ENCODE results near the gene PRPH. TPM values are rescaled to one million over a fixed set of nuclear protein-coding genes. Genes with fewer than 3 reads are reported as not detected.
A peak's percentile ranks its signal among the peaks of the same experiment; 100 is the strongest.

Gene PRPH
- polyA plus RNA-seq, 2 of the 4 experiments (the other 2 are of a cell fraction), result 0.50 to 1.7 TPM

DNA sequence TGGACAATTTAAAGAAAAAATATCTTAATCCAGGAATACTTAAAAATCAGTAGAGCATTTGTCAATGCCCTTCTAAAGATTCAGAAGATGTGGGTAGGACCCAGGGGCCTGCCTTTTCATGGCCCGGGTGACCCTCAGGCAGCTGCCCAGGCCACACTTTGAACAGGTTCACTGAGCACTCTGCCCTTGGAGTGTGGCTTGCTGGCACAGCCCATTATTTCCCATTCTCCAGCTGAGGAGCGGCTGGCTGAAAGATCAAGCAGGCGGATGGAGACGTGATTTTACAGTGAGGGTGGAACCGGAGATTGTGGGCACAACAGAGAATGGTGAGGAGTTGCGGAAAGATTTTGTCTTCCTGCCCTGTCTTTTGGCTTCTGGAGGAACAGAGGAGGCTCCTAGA, 7.1 kb upstream of the PRPH start:
- ChIA-PET CTCF (interaction anchor here (1.0 to 15.8 kb wide), 22 partner anchors 8 to 336 kb away, joined by 3 to 164 read pairs (median 10); partner anchors contain the start of genes C1QL4, DNAJC22, PRPF40B and PRPH), POLR2A (interaction anchor here (0.5 to 0.6 kb wide), 2 partner anchors 10 to 14 kb away, joined by 4 to 9 read pairs; no protein-coding TSS in a partner anchor)
- Histone ChIP-seq H3K9me3 (no peaks in the 10 kb centered on the region), H3K27ac (no peak overlapping the region), H3K4me1 (0 out of 3 replicates have a peak, but pooled peaks cover 9% of the 10 kb centered on the region), H3K4me3 (no peak overlapping the region), H3K4me2 (no peak overlapping the region)
- FAIRE-seq (no peak), DNase-seq (ENCODE audit: low read depth in 1 of 2, low spot score in 1 of 2) (no peak), ATAC-seq (peak in 1 of 2 experiments; percentile 3; a peak in 3 of 6 replicates)
- WGBS (ENCODE audit: missing lambda C conversion rate), result 28% methylated on average over 6 of the region's 6 CpGs
- TF ChIP-seq JUNB (IDR thresholded peaks at IDR 0.05) (no peak), POLR2AphosphoS2 (conservative IDR thresholded peaks at IDR 0.05; ENCODE audit: low read length) (no peak)

DNA sequence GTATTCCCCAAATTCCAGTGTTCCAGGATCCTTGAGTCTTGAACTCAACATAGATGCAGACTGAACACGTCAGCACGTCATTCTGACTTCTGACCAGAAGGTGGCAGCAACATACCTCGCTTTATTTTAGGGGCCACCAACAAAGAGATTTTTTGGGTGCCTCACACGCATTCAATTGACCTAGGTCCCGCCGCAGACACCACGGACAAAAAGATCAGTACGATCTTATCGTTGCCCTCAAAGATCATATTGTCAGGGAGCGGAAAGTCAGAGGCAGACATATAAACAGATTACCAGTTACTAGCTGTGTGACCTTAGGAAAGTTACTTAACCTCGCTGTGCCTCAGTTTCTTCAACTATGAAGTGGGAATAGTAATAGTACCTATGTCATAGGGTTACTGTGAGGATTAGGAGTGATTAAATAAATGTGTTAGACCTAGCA, 6.5 kb upstream of the PRPH start:
- Histone ChIP-seq H3K4me2 (no peak overlapping the region), H3K9me3 (no peaks in the 10 kb centered on the region), H3K4me1 (0 out of 3 replicates have a peak, but pooled peaks cover 12% of the 10 kb centered on the region), H3K27ac (no peak overlapping the region), H3K4me3 (no peak overlapping the region)
- ChIA-PET POLR2A (interaction anchor here (0.6 to 1.0 kb wide), 2 partner anchors 9 to 23 kb away, joined by 4 to 6 read pairs; no protein-coding TSS in a partner anchor), CTCF (interaction anchor here (0.6 to 15.8 kb wide), 38 partner anchors 7 to 335 kb away, joined by 3 to 164 read pairs (median 6); partner anchors contain the start of genes C1QL4, DNAJC22, PRPF40B and PRPH)
- WGBS (ENCODE audit: missing lambda C conversion rate), result 6% methylated on average over 11 of the region's 11 CpGs
- TF ChIP-seq SMC3 (IDR thresholded peaks at IDR 0.05) (peak; percentile 65), RAD21 (conservative IDR thresholded peaks at IDR 0.05 in 1 of 2, IDR thresholded peaks at IDR 0.05 in 1 of 2) (peak; percentile 89 to 91), ZFP36 (IDR thresholded peaks at IDR 0.05; ENCODE audit: borderline replicate concordance, partially characterized antibody) (peak; percentile 79), KDM1A (IDR thresholded peaks at IDR 0.05; ENCODE audit: low read depth) (peak; percentile 68; the same call in 1 of the 2 replicates), JUNB (IDR thresholded peaks at IDR 0.05) (no peak), MAFK (IDR thresholded peaks at IDR 0.05; ENCODE audit: partially characterized antibody) (peak; percentile 21), BHLHE40 (IDR thresholded peaks at IDR 0.05; ENCODE audit: low read depth, low read length) (0 out of 2 replicates have a peak, but pooled peaks have one; percentile 40)
- TF ChIP-seq, protein P1, sequence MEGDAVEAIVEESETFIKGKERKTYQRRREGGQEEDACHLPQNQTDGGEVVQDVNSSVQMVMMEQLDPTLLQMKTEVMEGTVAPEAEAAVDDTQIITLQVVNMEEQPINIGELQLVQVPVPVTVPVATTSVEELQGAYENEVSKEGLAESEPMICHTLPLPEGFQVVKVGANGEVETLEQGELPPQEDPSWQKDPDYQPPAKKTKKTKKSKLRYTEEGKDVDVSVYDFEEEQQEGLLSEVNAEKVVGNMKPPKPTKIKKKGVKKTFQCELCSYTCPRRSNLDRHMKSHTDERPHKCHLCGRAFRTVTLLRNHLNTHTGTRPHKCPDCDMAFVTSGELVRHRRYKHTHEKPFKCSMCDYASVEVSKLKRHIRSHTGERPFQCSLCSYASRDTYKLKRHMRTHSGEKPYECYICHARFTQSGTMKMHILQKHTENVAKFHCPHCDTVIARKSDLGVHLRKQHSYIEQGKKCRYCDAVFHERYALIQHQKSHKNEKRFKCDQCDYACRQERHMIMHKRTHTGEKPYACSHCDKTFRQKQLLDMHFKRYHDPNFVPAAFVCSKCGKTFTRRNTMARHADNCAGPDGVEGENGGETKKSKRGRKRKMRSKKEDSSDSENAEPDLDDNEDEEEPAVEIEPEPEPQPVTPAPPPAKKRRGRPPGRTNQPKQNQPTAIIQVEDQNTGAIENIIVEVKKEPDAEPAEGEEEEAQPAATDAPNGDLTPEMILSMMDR (IDR thresholded peaks at IDR 0.05), result peak; percentile 96
- TF ChIP-seq, protein P2, sequence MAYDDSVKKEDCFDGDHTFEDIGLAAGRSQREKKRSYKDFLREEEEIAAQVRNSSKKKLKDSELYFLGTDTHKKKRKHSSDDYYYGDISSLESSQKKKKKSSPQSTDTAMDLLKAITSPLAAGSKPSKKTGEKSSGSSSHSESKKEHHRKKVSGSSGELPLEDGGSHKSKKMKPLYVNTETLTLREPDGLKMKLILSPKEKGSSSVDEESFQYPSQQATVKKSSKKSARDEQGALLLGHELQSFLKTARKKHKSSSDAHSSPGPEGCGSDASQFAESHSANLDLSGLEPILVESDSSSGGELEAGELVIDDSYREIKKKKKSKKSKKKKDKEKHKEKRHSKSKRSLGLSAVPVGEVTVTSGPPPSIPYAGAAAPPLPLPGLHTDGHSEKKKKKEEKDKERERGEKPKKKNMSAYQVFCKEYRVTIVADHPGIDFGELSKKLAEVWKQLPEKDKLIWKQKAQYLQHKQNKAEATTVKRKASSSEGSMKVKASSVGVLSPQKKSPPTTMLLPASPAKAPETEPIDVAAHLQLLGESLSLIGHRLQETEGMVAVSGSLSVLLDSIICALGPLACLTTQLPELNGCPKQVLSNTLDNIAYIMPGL (CRISPR knock-in tag; IDR thresholded peaks at IDR 0.05; ENCODE audit: borderline replicate concordance), result no peak
- DNase-seq (ENCODE audit: low read depth in 1 of 2, low spot score in 1 of 2), result peak; percentile 66 to 70
- ATAC-seq, result peak; percentile 47 to 66; a peak in 4 of 6 replicates
- FAIRE-seq, result peak; percentile 59

DNA sequence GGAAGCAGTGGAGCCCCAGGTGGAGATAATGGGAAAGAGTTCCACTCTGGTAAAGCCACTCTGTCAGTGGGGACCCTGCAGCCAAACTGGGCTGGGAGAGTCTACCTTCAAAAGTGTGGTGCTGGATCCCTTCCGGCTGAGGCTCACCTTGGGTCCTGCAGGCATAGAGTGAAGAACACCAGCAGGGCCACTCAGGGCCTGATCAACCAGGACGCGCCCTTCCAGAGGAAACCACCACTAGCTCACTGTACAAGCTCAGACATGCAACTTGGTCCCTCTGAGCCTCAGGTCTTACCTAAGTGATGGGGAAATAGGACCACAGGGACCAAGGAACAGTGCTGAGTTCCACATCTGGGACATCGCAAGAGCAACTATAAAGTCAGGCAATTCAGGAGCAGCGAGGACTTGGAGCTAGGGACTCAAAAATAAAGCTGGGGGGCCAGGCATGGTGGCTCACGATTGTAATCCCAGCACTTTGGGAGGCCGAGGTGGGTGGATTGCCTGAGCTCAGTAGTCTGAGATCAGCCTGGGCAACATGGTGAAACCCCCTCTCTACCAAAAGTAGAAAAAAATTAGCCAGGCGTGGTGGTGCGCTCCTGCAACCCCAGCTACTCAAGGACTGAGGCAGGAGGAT, 5.9 kb upstream of the PRPH start:
- ChIA-PET CTCF (interaction anchor here (0.6 to 15.8 kb wide), 40 partner anchors 7 to 335 kb away, joined by 3 to 164 read pairs (median 6); partner anchors contain the start of genes C1QL4, DNAJC22, PRPF40B and PRPH), POLR2A (interaction anchor here (1.0 kb wide), 1 partner anchor 23 kb away, joined by 6 read pairs; no protein-coding TSS in a partner anchor)
- H3K4me3 ChIP-seq, result no peak overlapping the region
- no peak overlapping the region for H3K4me2 ChIP-seq
- 0 out of 3 replicates have a peak, but pooled peaks cover 9% of the 10 kb centered on the region for H3K4me1 ChIP-seq
- WGBS (ENCODE audit: missing lambda C conversion rate), result 71% methylated on average over 9 of the region's 9 CpGs
- no peak overlapping the region for H3K27ac ChIP-seq
- DNase-seq (ENCODE audit: low read depth in 1 of 2, low spot score in 1 of 2) (no peak), ATAC-seq (peak in 1 of 2 experiments; percentile 7; a peak in 2 of 6 replicates), FAIRE-seq (no peak)
- no peak for TF ChIP-seq RFX5 (IDR thresholded peaks at IDR 0.05)
- no peaks in the 10 kb centered on the region for H3K9me3 ChIP-seq

DNA sequence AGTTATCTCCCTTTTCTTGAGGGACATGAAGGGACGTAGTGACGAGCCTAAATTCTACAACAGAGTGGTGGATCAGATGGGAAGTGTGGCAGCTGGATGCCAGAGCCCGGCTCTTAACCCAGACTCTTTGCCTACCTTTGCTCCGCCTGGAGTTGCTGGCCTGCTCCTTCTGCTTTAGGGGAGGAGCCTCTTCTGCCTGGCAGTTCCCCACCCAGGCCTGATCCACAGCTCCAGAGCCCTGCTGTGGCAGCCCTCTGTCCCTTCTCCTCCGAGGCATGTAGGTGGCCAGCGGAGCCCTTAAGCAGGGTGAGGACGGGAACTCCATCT, 2.3 kb upstream of the PRPH start:
- ChIA-PET CTCF (interaction anchor here (0.6 to 15.8 kb wide), 13 partner anchors 7 to 290 kb away, joined by 3 to 164 read pairs (median 31); partner anchors contain the start of genes C1QL4, DNAJC22, TROAP and TUBA1C), POLR2A (interaction anchor here (1.3 kb wide), 1 partner anchor 27 kb away, joined by 5 read pairs; no protein-coding TSS in a partner anchor)
- no peak; a peak in 1 of 6 replicates for ATAC-seq
- no peak for FAIRE-seq
- H3K4me3 ChIP-seq, result no peak overlapping the region
- no peaks in the 10 kb centered on the region for H3K9me3 ChIP-seq
- 0 out of 6 replicates have a peak overlapping the region, but pooled peaks of 1 of the 2 experiments have one; percentile 0 for H3K27ac ChIP-seq
- H3K4me2 ChIP-seq, result no peak overlapping the region
- WGBS (ENCODE audit: missing lambda C conversion rate), result 85% methylated on average over 7 of the region's 7 CpGs
- DNase-seq (ENCODE audit: low read depth in 1 of 2, low spot score in 1 of 2), result no peak
- H3K4me1 ChIP-seq, result peaks cover 11% of the 10 kb centered on the region; the same call in 2 of the 3 replicates
- TF ChIP-seq SMC3 (IDR thresholded peaks at IDR 0.05), result no peak
- no peak for TF ChIP-seq RARB (CRISPR knock-in tag; IDR thresholded peaks at IDR 0.05)
- no peak for TF ChIP-seq CBX8 (IDR thresholded peaks at IDR 0.05)
- TF ChIP-seq ESRRA (IDR thresholded peaks at IDR 0.05; ENCODE audit: borderline replicate concordance, low read length), result no peak
- TF ChIP-seq, protein P3, sequence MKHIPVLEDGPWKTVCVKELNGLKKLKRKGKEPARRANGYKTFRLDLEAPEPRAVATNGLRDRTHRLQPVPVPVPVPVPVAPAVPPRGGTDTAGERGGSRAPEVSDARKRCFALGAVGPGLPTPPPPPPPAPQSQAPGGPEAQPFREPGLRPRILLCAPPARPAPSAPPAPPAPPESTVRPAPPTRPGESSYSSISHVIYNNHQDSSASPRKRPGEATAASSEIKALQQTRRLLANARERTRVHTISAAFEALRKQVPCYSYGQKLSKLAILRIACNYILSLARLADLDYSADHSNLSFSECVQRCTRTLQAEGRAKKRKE (CRISPR knock-in tag; IDR thresholded peaks at IDR 0.05; ENCODE audit: low read depth), result no peak
- TF ChIP-seq SREBF2 (IDR thresholded peaks at IDR 0.05), result no peak
- TF ChIP-seq NPAS2 (CRISPR knock-in tag; IDR thresholded peaks at IDR 0.05; ENCODE audit: borderline replicate concordance), result no peak
- TF ChIP-seq ZNF302 (CRISPR knock-in tag; IDR thresholded peaks at IDR 0.05), result no peak
- TF ChIP-seq, protein P2 (CRISPR knock-in tag; IDR thresholded peaks at IDR 0.05; ENCODE audit: borderline replicate concordance), result no peak
- no peak for TF ChIP-seq POLR2A (IDR thresholded peaks at IDR 0.05; ENCODE audit: low read length)
- TF ChIP-seq CHD4 (IDR thresholded peaks at IDR 0.05; ENCODE audit: borderline replicate concordance), result no peak
- no peak for TF ChIP-seq FOSB (CRISPR knock-in tag; IDR thresholded peaks at IDR 0.05)
- no peak for TF ChIP-seq ZSCAN20 (CRISPR knock-in tag; IDR thresholded peaks at IDR 0.05)

Measured in A549 (cell line).